PC-9 (cell line): Measurements from ENCODE around the gene PITRM1.

Source experiments
- CTCF ChIP-seq: fragments of 200-600 bp; sonication (generic); conservative IDR thresholded peaks from 2 replicates; pipeline ENCODE4 v1.6.1; 2017; ENCODE audit warnings: mixed run types, antibody characterized with exemption, mild to moderate bottlenecking, moderate library complexity
- EZH2 ChIP-seq: fragments of 200-600 bp; sonication (generic); IDR thresholded peaks from 2 replicates; pipeline ENCODE4 v1.8.0; 2017; ENCODE audit warnings: antibody characterized with exemption, low read depth

GRCh38 chr10:3109633-3110032 lies 62.9 kb downstream of the PITRM1 start:
- TF ChIP-seq CTCF (no peak), EZH2 (no peak)
